SU-DHL-6 (cell line): ENCODE data around the gene FBN1.

Experiments used
- CTCF ChIP-seq: fragments of 200-600 bp; sonication (generic); IDR thresholded peaks from one replicate; pipeline ENCODE4 v1.5.1; 2017; ENCODE audit warnings: antibody characterized with exemption, mild to moderate bottlenecking, low read length, moderate library complexity; ENCODE audit not compliant: insufficient read depth, poor library complexity, severe bottlenecking
- EZH2phosphoT487 ChIP-seq: fragments of 200-600 bp; sonication (generic), shearing (Covaris generic); conservative IDR thresholded peaks from 2 replicates; pipeline ENCODE4 v1.6.1; 2018; ENCODE audit warnings: mild to moderate bottlenecking, antibody characterized with exemption, low read length, moderate library complexity, mixed read lengths

- TF ChIP-seq CTCF (no peak), EZH2phosphoT487 (no peak)
These were observed 12.6 kb upstream of the FBN1 start for GRCh38 chr15:48657950-48658591.
